Measurements from ENCODE around the gene CDC14C. TPM values are rescaled to one million over a fixed set of nuclear protein-coding genes. Genes with fewer than 3 reads are reported as not detected.

CDC14C gene
- total RNA-seq, 2 experiments from 2014 or later: not detected

- Histone ChIP-seq H3K27ac (ENCODE audit: low read depth, low read length, poor library complexity, severe bottlenecking) (no peak overlapping the region), H3K4me2 (ENCODE audit: low read length) (no peak overlapping the region), H4K20me1 (ENCODE audit: insufficient read depth, low read length) (no peaks in the 10 kb centered on the region), H3K9me3 (ENCODE audit: low read length) (no peaks in the 10 kb centered on the region), H3K36me3 (ENCODE audit: insufficient read depth, low read length) (no peaks in the 10 kb centered on the region), H3K9me2 (ENCODE audit: insufficient read depth, low read length) (no peaks in the 10 kb centered on the region), H2AFZ (ENCODE audit: low read length) (no peak overlapping the region), H3K4me3 (ENCODE audit: low read depth, low read length, poor library complexity, severe bottlenecking) (no peak overlapping the region), H3K4me1 (ENCODE audit: insufficient read depth, low read length, poor library complexity, severe bottlenecking) (no peaks in the 10 kb centered on the region), H3K79me2 (ENCODE audit: insufficient read depth, low read depth, low read length) (no peaks in the 10 kb centered on the region)
- ChIA-PET POLR2A (interaction anchor here (0.7 to 1.3 kb wide), 2 partner anchors 15 to 332 kb away, joined by 3 to 4 read pairs; no protein-coding TSS in a partner anchor), CTCF (ENCODE audit: unreplicated experiment) (no interaction called here)
- BruUV-seq (replicated peaks): no TSS peak
- intact Hi-C loops (cut with micrococcal nuclease; ENCODE audit: unreplicated experiment): no loop called here
- DNase-seq (ENCODE audit: low spot score): no peak
- TF ChIP-seq EZH2phosphoT487 (IDR thresholded peaks at IDR 0.05; ENCODE audit: borderline replicate concordance, low read depth, low read length) (no peak), CTCF (conservative IDR thresholded peaks at IDR 0.05; ENCODE audit: low read length) (no peak)
Measured at GRCh38 chr7:48959676-48960075, 35.3 kb downstream of the CDC14C start.

DNA sequence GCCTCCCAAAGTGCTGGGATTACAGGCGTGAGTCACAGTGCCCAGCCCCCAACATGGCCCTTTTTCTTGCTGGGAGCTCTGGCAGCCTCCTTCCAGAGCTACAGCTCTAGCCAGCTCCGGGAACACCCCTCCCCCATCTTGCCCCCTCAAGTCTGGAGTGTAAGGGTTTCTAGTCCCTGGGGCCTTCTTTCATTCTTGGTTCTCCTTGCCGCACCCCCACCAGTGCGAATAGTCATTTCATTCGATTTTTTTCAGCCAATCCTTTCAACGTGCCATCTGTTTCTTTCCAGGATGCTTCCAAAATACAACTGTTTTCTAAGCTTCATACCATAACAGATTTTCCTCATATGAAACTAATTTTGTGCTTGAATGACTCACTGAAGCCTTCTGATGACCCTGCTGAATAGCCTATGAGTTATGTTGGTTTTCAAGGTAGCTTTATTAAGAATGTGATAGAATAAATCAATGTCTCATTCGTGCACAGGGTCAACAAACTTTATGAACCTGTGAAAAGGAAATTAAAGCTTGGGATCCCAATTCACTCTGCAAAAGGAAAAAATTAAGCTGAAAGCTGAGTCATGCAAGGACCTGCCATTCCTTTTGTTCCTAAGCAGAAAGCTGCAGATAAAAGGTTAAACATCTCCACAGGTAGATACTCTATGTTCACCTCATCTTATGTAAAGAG lies 38.6 kb downstream of the CDC14C start:
- Histone ChIP-seq H3K9me3 (ENCODE audit: low read length) (no peaks in the 10 kb centered on the region), H4K20me1 (ENCODE audit: insufficient read depth, low read length) (no peaks in the 10 kb centered on the region), H3K4me1 (ENCODE audit: insufficient read depth, low read length, poor library complexity, severe bottlenecking) (no peaks in the 10 kb centered on the region), H2AFZ (ENCODE audit: low read length) (no peak overlapping the region), H3K4me2 (ENCODE audit: low read length) (no peak overlapping the region), H3K9me2 (ENCODE audit: insufficient read depth, low read length) (no peaks in the 10 kb centered on the region), H3K79me2 (ENCODE audit: insufficient read depth, low read depth, low read length) (no peaks in the 10 kb centered on the region), H3K36me3 (ENCODE audit: insufficient read depth, low read length) (no peaks in the 10 kb centered on the region), H3K4me3 (ENCODE audit: low read depth, low read length, poor library complexity, severe bottlenecking) (no peak overlapping the region), H3K27ac (ENCODE audit: low read depth, low read length, poor library complexity, severe bottlenecking) (no peak overlapping the region)
- CTCF ChIA-PET (ENCODE audit: unreplicated experiment): no interaction called here
- POLR2A ChIA-PET: no interaction called here
- no peak for DNase-seq (ENCODE audit: low spot score)
- intact Hi-C loops (cut with micrococcal nuclease; ENCODE audit: unreplicated experiment): no loop called here
- BruUV-seq (replicated peaks): no TSS peak
- TF ChIP-seq EZH2phosphoT487 (IDR thresholded peaks at IDR 0.05; ENCODE audit: borderline replicate concordance, low read depth, low read length) (no peak), CTCF (conservative IDR thresholded peaks at IDR 0.05; ENCODE audit: low read length) (no peak)

DNA sequence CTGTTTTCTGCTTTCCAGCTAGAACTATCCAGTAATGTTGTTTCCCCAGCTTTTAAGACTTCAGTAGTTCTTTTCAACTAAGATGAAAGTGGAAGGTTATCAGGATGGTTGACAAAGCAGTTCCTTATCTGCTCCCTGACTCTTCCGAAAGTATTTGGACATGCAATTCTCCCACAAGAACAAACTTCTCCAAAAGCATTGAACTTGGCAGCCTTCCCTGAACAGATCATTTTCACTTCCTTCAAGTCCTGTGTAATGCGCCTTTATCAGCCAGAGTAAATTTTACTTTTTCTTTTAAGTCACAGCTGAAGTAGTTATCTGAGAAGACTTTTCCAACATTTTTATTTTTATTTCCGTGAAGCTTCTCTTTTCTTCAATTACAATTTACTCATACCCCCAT lies 39.7 kb downstream of the CDC14C start:
- CTCF ChIA-PET (ENCODE audit: unreplicated experiment): no interaction called here

More for the DNA sequence above, 39.7 kb downstream of the CDC14C start:
- no peaks in the 10 kb centered on the region for H3K9me2 ChIP-seq (ENCODE audit: insufficient read depth, low read length)
- H3K4me1 ChIP-seq (ENCODE audit: insufficient read depth, low read length, poor library complexity, severe bottlenecking): no peaks in the 10 kb centered on the region
- POLR2A ChIA-PET: interaction anchor here (0.6 to 1.6 kb wide), 2 partner anchors 13 to 675 kb away, joined by 3 read pairs; no protein-coding TSS in a partner anchor
- no peak overlapping the region for H3K4me2 ChIP-seq (ENCODE audit: low read length)
- no peaks in the 10 kb centered on the region for H3K79me2 ChIP-seq (ENCODE audit: insufficient read depth, low read depth, low read length)
- H4K20me1 ChIP-seq (ENCODE audit: insufficient read depth, low read length): no peaks in the 10 kb centered on the region
- H3K36me3 ChIP-seq (ENCODE audit: insufficient read depth, low read length): no peaks in the 10 kb centered on the region
- no peak overlapping the region for H3K4me3 ChIP-seq (ENCODE audit: low read depth, low read length, poor library complexity, severe bottlenecking)
- BruUV-seq (replicated peaks): no TSS peak
- DNase-seq (ENCODE audit: low spot score): no peak
- no peaks in the 10 kb centered on the region for H3K9me3 ChIP-seq (ENCODE audit: low read length)
- no peak overlapping the region for H3K27ac ChIP-seq (ENCODE audit: low read depth, low read length, poor library complexity, severe bottlenecking)
- intact Hi-C loops (cut with micrococcal nuclease; ENCODE audit: unreplicated experiment): no loop called here
- H2AFZ ChIP-seq (ENCODE audit: low read length): no peak overlapping the region
- TF ChIP-seq CTCF (conservative IDR thresholded peaks at IDR 0.05; ENCODE audit: low read length) (no peak), EZH2phosphoT487 (IDR thresholded peaks at IDR 0.05; ENCODE audit: borderline replicate concordance, low read depth, low read length) (no peak)

Measured in OCI-LY7 (cell line).